ENCODE results near the gene HEPH.
A peak's percentile ranks its signal among the peaks of the same experiment; 100 is the strongest.
"Not testable (repeated sequence)": the region's sequence is repeated elsewhere in the genome, so short reads cannot be mapped to it uniquely, and the experiment has no call there.

Gene HEPH, protein sequence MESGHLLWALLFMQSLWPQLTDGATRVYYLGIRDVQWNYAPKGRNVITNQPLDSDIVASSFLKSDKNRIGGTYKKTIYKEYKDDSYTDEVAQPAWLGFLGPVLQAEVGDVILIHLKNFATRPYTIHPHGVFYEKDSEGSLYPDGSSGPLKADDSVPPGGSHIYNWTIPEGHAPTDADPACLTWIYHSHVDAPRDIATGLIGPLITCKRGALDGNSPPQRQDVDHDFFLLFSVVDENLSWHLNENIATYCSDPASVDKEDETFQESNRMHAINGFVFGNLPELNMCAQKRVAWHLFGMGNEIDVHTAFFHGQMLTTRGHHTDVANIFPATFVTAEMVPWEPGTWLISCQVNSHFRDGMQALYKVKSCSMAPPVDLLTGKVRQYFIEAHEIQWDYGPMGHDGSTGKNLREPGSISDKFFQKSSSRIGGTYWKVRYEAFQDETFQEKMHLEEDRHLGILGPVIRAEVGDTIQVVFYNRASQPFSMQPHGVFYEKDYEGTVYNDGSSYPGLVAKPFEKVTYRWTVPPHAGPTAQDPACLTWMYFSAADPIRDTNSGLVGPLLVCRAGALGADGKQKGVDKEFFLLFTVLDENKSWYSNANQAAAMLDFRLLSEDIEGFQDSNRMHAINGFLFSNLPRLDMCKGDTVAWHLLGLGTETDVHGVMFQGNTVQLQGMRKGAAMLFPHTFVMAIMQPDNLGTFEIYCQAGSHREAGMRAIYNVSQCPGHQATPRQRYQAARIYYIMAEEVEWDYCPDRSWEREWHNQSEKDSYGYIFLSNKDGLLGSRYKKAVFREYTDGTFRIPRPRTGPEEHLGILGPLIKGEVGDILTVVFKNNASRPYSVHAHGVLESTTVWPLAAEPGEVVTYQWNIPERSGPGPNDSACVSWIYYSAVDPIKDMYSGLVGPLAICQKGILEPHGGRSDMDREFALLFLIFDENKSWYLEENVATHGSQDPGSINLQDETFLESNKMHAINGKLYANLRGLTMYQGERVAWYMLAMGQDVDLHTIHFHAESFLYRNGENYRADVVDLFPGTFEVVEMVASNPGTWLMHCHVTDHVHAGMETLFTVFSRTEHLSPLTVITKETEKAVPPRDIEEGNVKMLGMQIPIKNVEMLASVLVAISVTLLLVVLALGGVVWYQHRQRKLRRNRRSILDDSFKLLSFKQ

DNA sequence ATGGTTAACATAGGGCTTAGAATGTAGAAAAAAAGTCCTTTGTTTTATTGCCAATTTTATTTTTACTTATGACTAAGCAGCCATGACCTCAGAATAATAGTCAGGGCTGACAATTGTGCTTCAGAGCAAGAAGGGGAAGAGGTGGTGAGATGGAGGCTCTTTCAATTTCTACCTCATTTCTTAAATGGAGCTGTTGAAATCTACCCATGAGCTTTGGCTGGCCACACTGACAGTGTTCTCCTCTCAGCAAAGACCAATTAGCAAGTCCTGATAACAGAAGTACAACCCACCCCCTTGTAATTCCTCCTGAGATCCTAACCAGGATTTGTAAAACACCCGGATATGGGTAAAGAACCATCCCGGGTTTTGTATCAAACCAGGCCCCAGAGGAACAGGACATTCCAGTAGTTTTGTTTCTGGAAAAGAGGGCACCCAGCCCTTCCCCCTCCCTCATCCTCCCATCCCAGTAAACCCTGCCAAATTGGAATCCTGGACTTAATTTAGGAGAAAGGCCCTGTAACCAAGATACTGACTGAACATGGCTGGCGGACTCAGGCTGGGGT is at the start of gene HEPH:
Gene HEPH (plus strand): TSS at position 399 of the 563 bp plus-strand sequence. CDS start 6,324 bp downstream, outside the sequence.
- TF ChIP-seq, protein P1, sequence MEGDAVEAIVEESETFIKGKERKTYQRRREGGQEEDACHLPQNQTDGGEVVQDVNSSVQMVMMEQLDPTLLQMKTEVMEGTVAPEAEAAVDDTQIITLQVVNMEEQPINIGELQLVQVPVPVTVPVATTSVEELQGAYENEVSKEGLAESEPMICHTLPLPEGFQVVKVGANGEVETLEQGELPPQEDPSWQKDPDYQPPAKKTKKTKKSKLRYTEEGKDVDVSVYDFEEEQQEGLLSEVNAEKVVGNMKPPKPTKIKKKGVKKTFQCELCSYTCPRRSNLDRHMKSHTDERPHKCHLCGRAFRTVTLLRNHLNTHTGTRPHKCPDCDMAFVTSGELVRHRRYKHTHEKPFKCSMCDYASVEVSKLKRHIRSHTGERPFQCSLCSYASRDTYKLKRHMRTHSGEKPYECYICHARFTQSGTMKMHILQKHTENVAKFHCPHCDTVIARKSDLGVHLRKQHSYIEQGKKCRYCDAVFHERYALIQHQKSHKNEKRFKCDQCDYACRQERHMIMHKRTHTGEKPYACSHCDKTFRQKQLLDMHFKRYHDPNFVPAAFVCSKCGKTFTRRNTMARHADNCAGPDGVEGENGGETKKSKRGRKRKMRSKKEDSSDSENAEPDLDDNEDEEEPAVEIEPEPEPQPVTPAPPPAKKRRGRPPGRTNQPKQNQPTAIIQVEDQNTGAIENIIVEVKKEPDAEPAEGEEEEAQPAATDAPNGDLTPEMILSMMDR (IDR thresholded peaks at IDR 0.05; ENCODE audit: low read depth, low read length): no peak
- H3K9me3 ChIP-seq (ENCODE audit: severe bottlenecking): no peaks in the 10 kb centered on the region
- H3K4me3 ChIP-seq (ENCODE audit: low read depth, low read length): no peak within 1 kb of the TSS
- no peak within 1 kb of the TSS for H3K27ac ChIP-seq
- DNase-seq: no peak
- peaks cover 10% of the 10 kb centered on the region for H3K27me3 ChIP-seq (ENCODE audit: insufficient read depth, low read depth, severe bottlenecking)
- H3K36me3 ChIP-seq: no peaks in the 10 kb centered on the region

DNA sequence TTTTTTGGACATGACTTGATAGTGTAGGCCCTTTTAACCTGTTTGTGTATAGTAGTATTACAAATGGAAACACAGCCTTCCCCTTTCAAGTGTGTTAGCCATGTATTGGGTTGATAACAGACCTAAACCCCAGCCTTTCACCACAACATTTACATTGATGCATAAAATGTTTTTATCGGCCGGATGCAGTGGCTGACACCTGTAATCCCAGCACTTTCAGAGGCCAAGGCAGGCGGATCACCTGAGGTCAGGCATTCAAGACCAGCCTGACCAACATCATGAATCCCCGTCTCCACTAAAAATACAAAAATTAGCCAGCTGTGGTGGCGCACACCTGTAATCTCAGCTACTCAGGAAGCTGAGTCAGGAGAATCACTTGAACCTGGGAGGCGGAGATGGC is 45.3 kb upstream of the HEPH start:
- H3K9me3 ChIP-seq (ENCODE audit: severe bottlenecking); H3K27ac ChIP-seq; H3K4me3 ChIP-seq (ENCODE audit: low read depth, low read length); H3K27me3 ChIP-seq (ENCODE audit: insufficient read depth, low read depth, severe bottlenecking); DNase-seq; H3K36me3 ChIP-seq: not testable (repeated sequence)

DNA sequence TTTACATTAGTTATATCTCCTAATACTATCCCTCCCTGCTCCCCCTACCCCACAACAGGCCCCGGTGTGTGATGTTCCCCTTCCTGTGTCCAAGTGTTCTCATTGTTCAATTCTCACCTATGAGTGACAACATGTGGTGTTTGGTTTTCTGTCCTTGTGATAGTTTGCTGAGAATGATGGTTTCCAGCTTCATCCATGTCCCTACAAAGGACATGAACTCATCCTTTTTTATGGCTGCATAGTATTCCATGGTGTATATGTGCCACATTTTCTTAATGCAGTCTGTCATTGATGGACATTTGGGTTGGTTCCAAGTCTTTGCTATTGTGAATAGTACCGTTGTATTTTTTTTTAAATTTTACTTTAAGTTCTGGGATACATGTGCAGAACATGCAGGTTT is 42.7 kb upstream of the HEPH start:
- H3K27ac ChIP-seq; DNase-seq; H3K27me3 ChIP-seq (ENCODE audit: insufficient read depth, low read depth, severe bottlenecking); H3K9me3 ChIP-seq (ENCODE audit: severe bottlenecking); H3K36me3 ChIP-seq; H3K4me3 ChIP-seq (ENCODE audit: low read depth, low read length): not testable (repeated sequence)

DNA sequence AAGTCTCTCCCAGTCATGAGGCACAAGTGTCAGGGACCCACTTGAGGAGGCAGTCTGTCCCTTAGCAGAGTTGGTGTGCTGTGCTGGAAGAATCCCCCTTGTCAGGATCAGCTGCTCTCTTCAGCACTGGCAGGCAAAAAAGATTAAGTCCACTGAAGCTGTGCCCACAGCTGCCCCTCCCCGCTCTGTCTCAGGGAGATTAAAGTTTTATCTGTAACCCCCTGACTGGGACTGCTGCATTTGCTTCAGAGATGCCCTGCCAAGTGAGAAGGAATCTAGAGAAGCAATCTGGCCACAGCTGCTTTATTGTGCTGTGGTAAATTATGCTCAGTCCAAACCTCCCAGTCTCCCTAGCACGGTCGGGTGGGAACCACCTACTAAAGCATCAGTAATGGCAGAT is 37.4 kb upstream of the HEPH start:
- H3K36me3 ChIP-seq: no peaks in the 10 kb centered on the region
- no peaks in the 10 kb centered on the region for H3K9me3 ChIP-seq (ENCODE audit: severe bottlenecking)
- peak; percentile 11 for DNase-seq
- TF ChIP-seq, protein P1 (IDR thresholded peaks at IDR 0.05; ENCODE audit: low read depth, low read length): no peak
- no peaks in the 10 kb centered on the region for H3K27me3 ChIP-seq (ENCODE audit: insufficient read depth, low read depth, severe bottlenecking)
- no peak overlapping the region for H3K4me3 ChIP-seq (ENCODE audit: low read depth, low read length)
- H3K27ac ChIP-seq: no peak overlapping the region

DNA sequence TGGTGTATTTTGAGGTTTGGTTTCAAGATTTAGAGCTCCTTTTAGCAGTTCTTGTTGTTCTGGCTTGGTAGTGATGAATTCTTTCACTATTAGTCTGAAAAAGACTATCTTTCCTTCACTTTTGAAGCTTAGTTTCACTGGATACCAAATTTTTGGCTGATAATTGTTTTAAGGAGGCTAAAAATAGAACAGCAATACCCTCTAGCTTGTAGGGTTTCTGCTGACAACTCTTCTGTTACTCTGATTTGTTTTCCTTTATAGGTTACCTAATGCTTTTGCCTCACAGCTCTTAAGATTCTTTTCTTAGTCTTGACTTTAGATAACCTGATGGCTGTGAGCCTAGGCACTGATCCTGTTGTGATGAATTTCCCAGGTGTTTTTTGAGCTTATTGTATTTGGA is 33.6 kb upstream of the HEPH start:
- Histone ChIP-seq H3K9me3 (ENCODE audit: severe bottlenecking) (no peaks in the 10 kb centered on the region), H3K4me3 (ENCODE audit: low read depth, low read length) (no peak overlapping the region), H3K36me3 (no peaks in the 10 kb centered on the region), H3K27me3 (ENCODE audit: insufficient read depth, low read depth, severe bottlenecking) (no peaks in the 10 kb centered on the region), H3K27ac (no peak overlapping the region)
- TF ChIP-seq, protein P1 (IDR thresholded peaks at IDR 0.05; ENCODE audit: low read depth, low read length): no peak
- no peak for DNase-seq

DNA sequence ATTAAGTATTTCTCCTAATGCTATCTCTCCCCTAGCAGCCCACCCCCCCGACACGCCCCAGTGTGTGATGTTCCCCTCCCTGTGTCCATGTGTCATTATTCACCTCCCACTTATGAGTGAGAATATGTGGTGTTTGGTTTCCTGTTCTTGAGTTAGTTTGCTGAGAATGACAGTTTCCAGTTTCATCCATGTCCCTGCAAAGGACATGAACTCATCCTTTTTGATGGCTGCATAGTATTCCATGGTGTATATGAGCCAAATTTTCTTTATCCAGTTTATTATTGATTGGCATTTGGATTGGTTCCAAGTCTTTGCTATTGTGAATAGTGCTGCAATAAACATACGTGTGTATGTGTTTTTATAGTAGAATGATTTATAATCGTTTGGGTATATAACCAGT is 28.8 kb upstream of the HEPH start:
- DNase-seq; H3K4me3 ChIP-seq (ENCODE audit: low read depth, low read length): not testable (repeated sequence)

DNA sequence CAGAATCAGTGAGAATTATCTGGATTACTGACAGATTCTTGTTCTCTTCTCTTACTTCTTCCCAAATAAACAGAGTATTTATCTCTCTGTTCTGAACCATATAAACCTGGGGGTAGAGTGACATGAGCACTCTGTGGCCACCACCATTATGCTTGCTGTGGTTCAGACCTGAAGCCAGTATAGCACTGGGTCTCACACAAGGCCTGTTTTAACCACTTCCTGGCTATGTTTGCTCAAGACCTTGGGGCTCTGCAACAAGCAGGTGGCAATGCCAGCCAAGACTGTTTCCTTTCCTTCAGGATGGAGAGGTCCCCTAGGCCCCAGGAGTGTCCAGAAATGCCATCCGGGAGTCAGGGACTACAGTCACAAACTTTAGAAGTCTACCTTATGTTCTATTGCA is 21.7 kb upstream of the HEPH start:
- no peaks in the 10 kb centered on the region for H3K27me3 ChIP-seq (ENCODE audit: insufficient read depth, low read depth, severe bottlenecking)
- DNase-seq: no peak

More for the DNA sequence above, 28.8 kb upstream of the HEPH start:
- H3K27me3 ChIP-seq (ENCODE audit: insufficient read depth, low read depth, severe bottlenecking); H3K36me3 ChIP-seq; H3K9me3 ChIP-seq (ENCODE audit: severe bottlenecking); H3K27ac ChIP-seq: not testable (repeated sequence)

More for the DNA sequence above, 21.7 kb upstream of the HEPH start:
- Histone ChIP-seq H3K9me3 (ENCODE audit: severe bottlenecking) (no peaks in the 10 kb centered on the region), H3K27ac (no peak overlapping the region), H3K4me3 (ENCODE audit: low read depth, low read length) (no peak overlapping the region), H3K36me3 (no peaks in the 10 kb centered on the region)
- TF ChIP-seq, protein P1 (IDR thresholded peaks at IDR 0.05; ENCODE audit: low read depth, low read length): no peak
